SK-N-SH (cell line): ENCODE measurements around the gene VPS25.

ENCODE experiments used
- CTCF ChIP-seq: fragments of 200-600 bp; sonication (generic); IDR thresholded peaks from 2 replicates; pipeline ENCODE4 v1.6.1; 2017; ENCODE audit warnings: antibody characterized with exemption, mild to moderate bottlenecking, moderate library complexity
- FOSL2 ChIP-seq: IDR thresholded peaks from 2 replicates; pipeline ENCODE4 v1.4.0; 2012; ENCODE audit warnings: low read depth, mild to moderate bottlenecking, moderate library complexity, borderline replicate concordance
- FOXJ3 ChIP-seq: sonication (generic); formaldehyde crosslinking; IDR thresholded peaks from 2 replicates; pipeline ENCODE4 v1.5.1; 2020; ENCODE audit warnings: mild to moderate bottlenecking, missing genetic modification reagents
- JUND ChIP-seq: IDR thresholded peaks from 2 replicates; pipeline ENCODE4 v1.4.0; 2012
- MAX ChIP-seq: IDR thresholded peaks from 2 replicates; pipeline ENCODE4 v1.4.0; 2012; ENCODE audit warnings: low read depth
- MXI1 ChIP-seq: IDR thresholded peaks from 2 replicates; pipeline ENCODE4 v1.6.1; 2012; ENCODE audit warnings: mild to moderate bottlenecking, low read depth, low read length, improper control_type of control experiment
- PBX3 ChIP-seq: IDR thresholded peaks from 2 replicates; pipeline ENCODE4; 2012
- POLR2AphosphoS5 ChIP-seq: IDR thresholded peaks from 2 replicates; pipeline ENCODE4 v1.6.1; 2012; ENCODE audit warnings: low read depth, low read length
- RAD21 ChIP-seq: IDR thresholded peaks from 2 replicates; pipeline ENCODE4 v1.6.1; 2012; ENCODE audit warnings: mild to moderate bottlenecking, low read length
- REST ChIP-seq: IDR thresholded peaks from 2 replicates; pipeline ENCODE4 v1.6.1; 2012; ENCODE audit warnings: mild to moderate bottlenecking, low read depth, low read length, moderate library complexity
- USF1 ChIP-seq: IDR thresholded peaks from 2 replicates; pipeline ENCODE4 v1.4.0; 2012; ENCODE audit warnings: low read depth, borderline replicate concordance

- TF ChIP-seq MAX, result no peak
- no peak for TF ChIP-seq CTCF
- TF ChIP-seq POLR2AphosphoS5, result no peak
- no peak for TF ChIP-seq FOXJ3 (CRISPR knock-in tag)
- TF ChIP-seq JUND, result no peak
- TF ChIP-seq MXI1, result no peak
- TF ChIP-seq FOSL2, result no peak
- TF ChIP-seq USF1, result no peak
- no peak for TF ChIP-seq RAD21
- TF ChIP-seq PBX3, result no peak
- no peak for TF ChIP-seq REST
These were observed 48.1 kb upstream of the VPS25 start for GRCh38 chr17:42725143-42725542.
